Stimulated activated CD8-positive, alpha-beta memory T cell treated with anti-CD3 and anti-CD28 coated beads, Interleukin-4, amount 100 ng/mL, for 1 hour (primary cell): ENCODE data around the gene EVL.
A peak's percentile ranks its signal among the peaks of the same experiment; 100 is the strongest.
"Not testable (repeated sequence)": the region's sequence is repeated elsewhere in the genome, so short reads cannot be mapped to it uniquely, and the experiment has no call there.

Experiments used
- DNase-seq, 2 donors: peaks; one replicate each; pipeline ENCODE4 v3.0.0-alpha.2; 2020; ENCODE audit warnings: low read depth in 2 of 2, low spot score in 1 of 2

EVL gene

DNA sequence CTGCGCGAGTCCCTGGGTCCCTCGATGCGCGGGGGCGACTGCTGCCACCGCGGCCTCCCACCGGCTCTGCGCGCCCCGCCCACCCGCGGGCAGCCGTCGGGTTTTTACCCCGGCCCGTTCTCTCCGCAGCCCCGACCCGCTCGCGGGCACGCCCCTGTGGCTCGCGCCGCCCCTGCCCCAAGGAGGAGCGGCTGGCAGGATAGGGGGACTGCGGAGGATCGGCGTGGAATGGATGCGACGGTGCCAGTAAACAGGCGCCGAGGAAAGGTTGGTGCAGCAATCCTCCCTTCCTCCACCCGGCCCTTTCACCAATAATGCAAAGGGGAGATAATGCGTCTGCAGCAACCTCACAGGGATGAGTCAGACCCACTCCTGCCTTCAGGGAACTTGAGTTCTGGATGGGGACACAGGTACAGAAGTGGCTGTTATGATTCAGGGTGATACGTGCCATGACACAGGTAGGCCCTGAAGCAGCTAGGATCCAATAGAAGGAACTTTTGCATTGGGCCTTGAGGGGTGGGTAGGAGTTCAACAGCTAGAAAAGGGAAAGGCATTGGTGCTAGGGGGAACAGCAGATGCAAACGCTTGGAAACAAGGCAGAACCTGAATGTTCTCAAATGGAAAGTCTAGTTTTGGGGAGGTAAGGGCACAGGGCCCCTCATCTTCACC, 94.8 kb downstream of the EVL start:
- DNase-seq: no peak

DNA sequence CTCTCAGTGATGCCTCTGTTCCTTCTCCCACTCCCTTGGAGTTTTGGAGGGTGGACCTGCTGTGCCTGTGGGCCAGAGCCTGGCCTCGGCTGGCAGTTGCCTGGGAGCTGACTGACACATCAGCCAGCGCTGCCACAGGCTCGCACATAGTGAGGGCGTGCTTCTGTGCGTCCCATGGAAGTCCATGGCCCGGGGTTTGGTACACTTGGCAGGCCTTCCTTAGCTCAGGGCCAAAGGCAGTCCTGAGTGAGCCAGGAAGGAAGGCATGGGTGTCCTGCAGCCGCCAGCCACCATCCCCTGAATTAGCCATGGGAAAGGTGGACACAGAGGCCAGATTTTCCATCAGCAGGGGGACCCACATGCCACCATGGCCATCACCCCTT, 95.3 kb downstream of the EVL start:
- no peak for DNase-seq

DNA sequence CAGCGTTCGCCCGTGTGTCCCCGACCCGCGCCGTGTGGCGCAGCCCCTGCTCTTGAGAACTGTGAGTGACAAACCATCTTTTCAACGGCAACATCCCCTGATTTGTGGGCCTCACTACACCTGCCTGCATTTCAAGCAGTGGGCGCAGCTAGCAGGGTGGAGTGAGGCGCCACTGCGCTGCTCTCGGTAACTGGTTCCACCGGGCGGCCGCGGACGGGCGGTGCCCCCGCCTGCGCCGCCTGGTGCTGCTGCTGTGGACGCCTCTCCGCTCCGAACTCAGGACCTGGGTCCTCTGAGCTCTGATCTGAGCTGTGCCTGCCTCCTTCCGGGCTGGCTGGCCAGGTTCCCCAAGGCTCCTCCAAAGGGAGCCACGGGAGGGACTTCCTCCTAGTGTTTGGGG, 100.2 kb downstream of the EVL start:
- no peak for DNase-seq

DNA sequence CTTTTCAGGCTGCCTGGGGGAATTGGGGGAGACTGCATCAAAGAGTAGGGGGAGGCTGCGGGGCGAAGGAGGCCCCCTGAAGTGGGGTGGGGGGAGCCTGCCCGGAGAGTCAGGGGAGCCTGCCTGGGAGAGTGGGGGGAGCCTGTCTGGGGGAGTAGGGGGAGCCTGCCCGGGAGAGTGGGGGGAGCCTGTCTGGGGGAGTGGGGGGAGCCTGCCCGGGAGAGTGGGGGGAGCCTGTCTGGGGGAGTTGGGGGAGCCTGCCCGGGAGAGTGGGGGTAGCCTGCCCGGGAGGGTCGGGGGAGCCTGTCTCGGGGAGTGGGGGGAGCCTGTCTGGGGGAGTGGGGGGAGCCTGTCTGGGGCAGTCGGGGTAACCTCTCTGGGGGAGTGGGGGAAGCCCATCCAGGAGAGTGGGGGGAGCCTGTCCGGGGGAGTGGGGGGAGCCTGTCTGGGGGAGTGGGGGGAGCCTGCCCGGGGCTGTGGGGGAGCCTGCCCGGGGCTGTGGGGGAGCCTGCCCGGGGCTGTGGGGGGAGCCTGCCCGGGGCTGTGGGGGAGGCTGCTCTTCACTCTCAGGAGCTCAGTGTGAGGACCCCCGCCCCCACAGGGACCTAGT, 100.7 kb downstream of the EVL start:
- no peak for DNase-seq

DNA sequence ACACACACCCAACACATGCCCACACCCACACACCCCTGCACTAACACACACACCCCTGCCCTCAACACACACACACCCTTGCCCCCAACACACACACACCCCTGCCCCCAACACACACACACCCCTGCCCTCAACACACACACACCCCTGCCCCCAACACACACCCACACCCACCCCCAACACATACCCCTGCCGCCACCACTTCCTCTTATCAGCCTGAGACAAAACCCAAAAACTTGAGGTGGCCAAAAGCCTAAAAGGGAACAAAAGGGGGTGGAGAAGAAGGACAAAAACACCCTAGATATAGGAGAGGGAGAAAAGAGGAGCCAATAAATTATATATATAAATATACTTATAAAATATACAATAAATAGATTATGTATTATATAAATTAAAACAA, 103.3 kb downstream of the EVL start:
- DNase-seq: no peak

DNA sequence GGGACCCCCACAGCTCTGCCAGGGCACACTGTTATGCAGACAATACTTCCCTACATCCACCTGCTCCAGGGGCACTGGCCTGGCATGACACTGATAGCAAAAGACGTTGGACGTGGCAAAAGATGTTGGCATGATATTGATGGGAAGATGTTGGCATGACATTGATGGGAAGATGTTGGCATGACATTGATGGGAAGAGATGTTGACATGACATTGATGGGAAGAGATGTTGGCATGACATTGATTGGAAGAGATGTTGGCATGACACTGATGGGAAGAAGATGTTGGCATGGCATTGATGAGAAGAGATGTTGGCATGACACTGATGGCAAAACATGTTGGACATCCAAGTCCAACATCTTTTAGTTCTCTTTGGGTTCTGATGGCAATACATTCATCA, 105.7 kb downstream of the EVL start:
- DNase-seq: no peak

DNA sequence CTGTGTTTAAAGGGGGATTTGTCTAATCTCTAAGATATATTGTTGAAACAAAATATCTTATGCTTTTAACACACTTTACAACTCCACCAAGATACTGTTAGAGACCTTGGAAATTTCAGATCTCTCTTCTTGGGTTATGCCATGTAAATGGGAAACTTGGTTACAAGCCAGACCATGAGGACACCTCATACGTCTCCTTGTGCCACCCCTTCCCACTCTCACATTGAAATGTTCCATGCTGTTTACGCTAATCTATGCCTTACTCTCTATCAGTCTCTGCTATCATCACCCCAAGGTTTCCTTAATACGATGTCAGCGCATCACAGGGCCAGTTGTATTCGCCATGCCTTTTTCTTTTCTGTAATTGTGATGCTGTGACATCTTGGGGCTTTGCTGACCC, 107.6 kb downstream of the EVL start:
- no peak for DNase-seq

DNA sequence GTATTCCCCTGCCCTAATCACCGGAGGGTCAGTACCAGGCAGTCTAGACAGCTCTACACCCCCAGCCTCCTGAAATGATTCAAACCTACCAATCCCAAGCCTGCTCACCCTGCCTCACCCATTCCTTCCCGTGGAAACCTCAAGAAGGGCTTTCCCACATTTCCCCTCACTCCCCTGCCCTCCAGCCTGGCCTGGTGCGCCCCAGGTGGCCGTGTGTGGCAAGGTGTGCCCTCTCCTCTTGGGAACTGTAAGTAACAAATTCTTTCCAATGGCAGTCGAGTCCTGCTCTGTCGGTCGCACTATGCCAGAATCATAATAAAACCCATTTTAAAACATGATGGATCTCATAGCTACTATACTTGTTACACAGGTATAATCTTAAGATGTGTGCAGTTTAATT, 108.1 kb downstream of the EVL start:
- DNase-seq: no peak

DNA sequence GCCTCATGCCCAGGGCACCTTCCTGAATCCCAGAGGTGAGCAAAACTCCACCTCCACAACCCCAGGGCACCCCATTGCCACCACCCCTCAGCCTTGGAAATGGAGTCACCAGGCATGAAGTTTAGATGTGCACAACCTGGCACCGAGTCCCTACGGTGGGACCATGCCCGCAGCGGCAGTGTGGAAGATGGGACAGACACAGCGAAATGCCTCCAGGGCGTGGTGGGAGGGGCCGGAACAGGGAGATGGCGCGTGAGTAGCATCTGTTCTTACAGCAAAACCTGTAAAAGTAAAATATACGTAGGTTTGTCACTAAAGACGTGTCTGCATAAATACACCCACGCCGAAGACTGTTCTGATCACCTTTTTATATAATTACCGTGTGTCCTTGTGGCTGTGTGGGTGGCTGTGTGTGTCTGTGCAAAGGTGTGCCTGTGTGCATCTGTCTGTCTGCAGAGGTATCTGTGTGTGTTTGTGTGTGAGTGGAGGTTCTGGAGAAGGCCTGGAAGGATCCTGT, 111.6 kb downstream of the EVL start:
- no peak for DNase-seq

DNA sequence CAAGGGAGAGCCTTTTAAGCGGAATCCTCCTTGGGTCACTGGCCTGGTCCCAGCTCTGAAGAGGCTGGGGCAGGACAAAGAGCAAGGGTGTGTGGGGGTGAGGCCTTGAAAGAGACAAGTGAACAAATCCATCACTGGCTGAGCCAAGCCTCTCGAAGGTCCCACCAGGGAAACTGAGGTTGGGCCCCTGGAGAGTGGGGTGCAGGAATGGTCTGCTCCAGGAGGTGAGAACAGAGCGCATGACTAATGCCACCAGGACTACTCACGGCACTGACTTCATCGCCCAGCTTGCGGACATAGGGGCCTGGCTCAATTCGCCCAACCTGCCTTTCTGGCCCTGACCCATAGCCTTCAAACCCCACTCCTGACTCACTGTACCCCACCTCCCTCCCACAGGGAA, 113.5 kb downstream of the EVL start:
- no peak for DNase-seq

DNA sequence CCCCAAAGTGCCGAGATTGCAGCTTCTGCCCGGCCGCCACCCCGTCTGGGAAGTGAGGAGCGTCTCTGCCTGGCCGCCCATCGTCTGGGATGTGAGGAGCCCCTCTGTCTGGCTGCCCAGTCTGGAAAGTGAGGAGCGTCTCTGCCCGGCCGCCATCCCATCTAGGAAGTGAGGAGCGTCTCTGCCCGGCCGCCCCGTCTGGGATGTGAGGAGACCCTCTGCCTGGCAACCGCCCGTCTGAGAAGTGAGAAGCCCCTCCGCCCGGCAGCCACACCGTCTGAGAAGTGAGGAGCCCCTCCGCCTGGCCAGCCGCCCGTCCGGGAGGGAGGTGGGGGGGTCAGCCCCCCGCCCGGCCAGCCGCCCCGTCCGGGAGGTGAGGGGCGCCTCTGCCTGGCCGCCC, 115.4 kb downstream of the EVL start:
- not testable (repeated sequence) for DNase-seq

DNA sequence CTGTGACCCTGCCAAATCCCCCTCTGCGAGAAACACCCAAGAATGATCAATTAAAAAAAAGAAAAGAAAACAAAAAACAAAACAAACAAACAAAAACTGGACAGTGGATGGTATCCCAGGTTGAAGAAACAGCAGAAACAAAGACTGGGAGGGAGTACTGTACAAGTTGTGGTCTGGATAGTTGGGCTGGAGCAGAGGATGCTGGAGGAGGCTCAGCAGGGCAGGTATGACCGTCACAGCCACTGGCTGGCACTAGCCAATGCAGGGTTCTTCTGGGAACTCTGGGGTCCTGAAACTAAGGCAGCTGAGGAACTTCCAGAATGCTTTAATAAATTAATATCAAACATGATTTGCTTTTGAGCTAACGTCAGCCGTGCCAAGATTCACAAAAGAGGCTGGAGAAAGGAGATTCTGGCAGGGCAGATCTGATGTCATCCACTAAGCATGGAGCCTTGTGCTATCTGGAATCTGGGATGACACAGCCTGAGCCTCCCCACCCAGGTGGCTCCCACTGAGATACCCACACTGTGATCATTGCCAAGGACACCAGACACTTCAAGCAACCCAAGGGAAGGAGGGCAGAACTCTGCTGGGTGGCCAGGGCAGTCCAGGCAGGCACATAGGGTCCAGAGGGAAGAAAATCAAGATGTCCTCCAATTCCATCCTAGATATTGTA, 116.8 kb downstream of the EVL start:
- DNase-seq: not testable (repeated sequence)

DNA sequence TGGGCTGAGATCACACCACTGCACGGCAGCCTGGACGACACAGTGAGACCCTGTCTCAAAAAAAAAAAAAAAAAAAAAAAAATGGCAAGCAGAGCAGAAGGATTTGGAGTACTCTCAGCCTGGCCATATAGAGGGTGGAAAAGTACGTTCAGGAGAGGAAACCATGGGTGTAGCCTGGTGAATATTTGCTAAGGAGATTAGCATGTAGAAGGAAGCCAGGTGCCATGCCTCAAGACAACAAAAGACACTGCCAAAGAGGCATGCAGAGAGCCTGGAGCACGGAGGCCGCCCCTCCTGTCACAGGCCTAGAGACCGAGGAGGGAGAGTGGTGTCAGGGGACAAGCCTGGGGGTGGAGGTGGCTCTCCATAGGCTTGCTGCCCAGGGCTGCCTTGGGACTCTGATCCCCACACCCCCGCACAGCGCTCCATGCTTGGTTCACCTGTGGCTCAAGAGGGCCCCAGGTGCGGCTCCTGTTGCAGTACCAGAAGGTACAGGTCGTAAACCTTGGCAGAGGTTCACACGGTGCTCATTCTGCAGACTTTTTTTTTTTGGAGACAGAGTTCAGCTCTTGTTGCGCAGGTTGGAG, 122.1 kb downstream of the EVL start:
- no peak for DNase-seq

DNA sequence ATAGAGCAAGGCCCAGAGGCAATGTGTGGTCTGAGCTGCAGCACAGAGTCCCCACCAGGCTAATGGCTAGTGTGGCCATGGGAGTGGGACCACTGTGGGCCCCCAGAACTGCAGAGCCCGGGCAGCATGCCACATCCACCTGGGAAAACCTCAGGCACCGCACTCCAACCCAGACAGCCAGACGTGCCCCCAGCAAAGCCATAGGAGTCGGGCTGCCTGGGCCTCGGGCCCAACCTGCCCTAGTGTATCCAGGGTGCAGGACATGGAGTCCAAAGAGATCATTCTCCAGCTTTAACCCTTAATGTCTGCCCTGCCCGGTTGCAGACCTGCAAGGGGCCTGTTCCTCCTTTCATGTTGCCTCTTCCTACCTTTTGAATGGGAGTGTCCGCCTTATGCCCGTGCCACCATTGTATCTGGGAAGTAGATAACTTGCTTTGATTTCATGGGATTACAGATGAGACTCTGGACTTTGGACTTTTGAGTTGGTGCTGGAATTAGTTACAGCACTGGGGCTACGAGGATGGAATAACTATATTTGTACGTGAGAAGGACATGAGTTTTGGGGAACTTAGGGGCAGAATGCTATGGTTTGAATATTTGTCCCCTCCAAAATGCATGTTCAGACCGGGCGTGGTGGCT, 123.3 kb downstream of the EVL start:
- no peak for DNase-seq

DNA sequence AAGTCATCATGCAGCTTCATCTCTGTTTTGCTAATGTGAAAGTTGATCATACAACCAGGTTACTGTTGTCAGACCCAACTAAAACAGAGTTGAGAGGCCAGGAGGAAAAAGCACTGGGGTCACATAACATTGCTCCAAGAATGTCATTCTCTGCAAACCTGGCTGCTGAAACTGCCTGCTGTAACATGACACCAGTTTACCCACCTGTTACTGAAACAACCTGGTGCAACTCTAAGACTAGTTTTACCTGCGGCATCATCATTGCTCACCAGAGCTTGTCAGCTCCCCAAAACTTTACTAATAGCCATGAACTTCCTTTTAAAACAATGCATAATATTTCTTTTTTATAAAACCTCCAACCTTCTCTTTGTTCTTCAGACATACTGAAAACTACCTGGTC, 124.9 kb downstream of the EVL start:
- no peak for DNase-seq

DNA sequence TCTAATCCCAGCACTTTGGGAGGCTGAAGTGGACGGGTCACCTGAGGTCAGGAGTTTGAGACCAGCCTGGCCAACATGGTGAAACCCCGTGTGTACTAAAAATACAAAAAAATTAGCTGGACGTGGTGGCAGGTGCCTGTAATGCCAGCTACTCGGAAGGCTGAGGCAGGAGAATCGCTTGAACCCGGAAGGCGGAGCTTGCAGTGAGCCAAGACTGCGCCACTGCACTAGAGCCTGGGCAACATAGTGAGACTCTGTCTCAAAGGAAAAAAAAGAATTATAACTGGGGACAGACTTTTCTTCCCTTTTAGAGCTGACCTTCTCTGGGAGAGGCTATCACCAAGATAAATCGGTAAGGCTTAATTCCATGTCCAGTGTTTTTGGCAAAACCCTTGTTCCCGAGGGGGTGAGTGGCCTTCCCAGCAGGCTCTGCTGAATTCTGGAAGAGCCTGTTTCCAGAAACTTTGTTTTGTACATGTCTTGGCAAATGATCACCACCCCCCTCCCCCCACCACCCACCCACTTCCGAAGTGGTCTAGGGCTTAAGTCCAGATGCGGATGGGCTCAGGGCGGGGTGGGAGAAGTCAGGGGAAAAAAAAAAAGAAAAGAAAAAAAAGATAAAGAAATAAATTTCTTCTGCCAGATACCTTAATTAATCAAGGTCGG, 126.5 kb downstream of the EVL start:
- DNase-seq: no peak

DNA sequence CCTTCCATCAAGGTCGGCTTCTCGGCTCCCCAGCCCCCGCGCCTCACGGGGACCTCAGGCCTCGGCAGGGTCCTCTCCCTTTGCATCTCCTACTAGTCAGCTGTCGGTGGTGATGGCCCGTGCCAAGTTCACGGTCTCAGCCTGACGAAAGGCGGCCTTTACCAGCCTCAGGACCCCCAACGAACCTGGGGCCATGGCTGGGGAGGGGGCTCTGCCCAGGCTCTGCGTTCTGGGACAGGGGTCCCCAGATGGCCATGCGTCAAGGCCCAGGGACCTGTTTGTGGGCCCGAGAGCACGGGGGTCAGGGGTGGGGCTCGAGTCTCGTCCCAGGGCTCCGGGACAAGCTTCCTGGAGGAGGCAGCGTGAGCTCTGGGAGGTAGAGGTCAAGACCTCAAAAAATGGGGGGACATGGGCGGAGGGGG, 127.0 kb downstream of the EVL start:
- DNase-seq: no peak

DNA sequence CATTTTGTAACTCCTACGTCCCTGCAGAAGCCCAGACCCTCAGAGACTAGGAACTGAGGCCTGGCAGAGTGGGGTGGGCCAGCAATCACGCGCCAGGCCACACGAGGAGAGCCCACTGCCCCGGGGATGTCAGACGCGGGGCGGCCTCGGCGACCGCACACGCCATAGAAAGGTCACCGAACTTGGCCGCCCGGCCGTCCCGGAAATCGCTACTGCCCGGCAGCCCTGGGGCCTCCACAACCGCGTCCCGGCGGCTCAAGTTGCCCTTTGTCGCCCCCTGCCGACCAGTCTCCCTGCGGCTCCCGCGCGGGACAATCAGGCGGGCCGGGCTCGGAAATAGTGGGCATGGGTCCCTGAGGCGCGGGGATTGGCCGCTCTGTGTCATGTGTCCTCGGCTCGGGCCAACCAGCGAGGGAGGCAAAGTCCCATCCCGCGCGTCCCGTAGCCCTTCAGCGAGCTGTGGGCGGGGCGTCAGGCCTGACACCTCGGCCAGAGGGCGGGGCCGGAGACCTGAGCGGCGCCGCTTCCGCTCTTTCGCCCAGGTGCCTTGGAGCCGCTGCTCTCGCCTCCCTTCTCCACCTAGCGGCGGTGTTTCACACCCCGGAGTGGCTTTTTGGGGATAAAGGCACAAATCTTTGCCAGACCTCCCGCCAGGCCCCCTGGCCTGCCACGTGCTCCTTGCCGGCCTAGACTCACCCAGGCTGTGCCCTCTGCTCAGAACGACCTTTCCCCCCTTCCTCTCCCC, 127.6 kb downstream of the EVL start:
- peak; percentile 98 to 99 for DNase-seq
